H7 (cell line): Measurements from ENCODE around the gene DLX4. TPM values are rescaled to one million over a fixed set of nuclear protein-coding genes. Genes with fewer than 3 reads are reported as not detected.
A peak's percentile ranks its signal among the peaks of the same experiment; 100 is the strongest.

ENCODE experiments used
- DNase-seq: peaks from one replicate; pipeline ENCODE4 v3.0.0; 2012
- H3K27me3 ChIP-seq: 2 replicates; pipeline ENCODE4 v1.6.0; 2011; ENCODE audit warnings: mild to moderate bottlenecking, low read length; ENCODE audit not compliant: control insufficient read depth, insufficient read depth
- H3K36me3 ChIP-seq: replicated peaks from 2 replicates; pipeline ENCODE4 v1.5.1; 2011; ENCODE audit warnings: low read length; ENCODE audit not compliant: control insufficient read depth, insufficient read depth
- H3K4me3 ChIP-seq: 2 replicates; pipeline ENCODE4 v1.5.1; 2011; ENCODE audit warnings: low read depth, mild to moderate bottlenecking, control low read depth, low read length, moderate library complexity; ENCODE audit not compliant: insufficient read depth
- total RNA-seq: library from RNA; depleted of rRNA; stranded (reverse); fragments of >200 nt; shearing (Covaris generic); gene quantifications from 2 replicates; pipeline ENCODE4 v1.2.3, GENCODE V29; 2014

Gene DLX4
- total RNA-seq, 1 experiment from 2014 or later = 1.0 TPM

GRCh38 chr17:49984283-49984682 lies 15.3 kb downstream of the DLX4 start:
- Histone ChIP-seq H3K27me3 (peaks cover 45% of the 10 kb centered on the region), H3K36me3 (no peaks in the 10 kb centered on the region), H3K4me3 (no peak overlapping the region)
- DNase-seq = peak; percentile 67

- DNase-seq = no peak
- Histone ChIP-seq H3K36me3 (no peaks in the 10 kb centered on the region), H3K27me3 (peaks cover 47% of the 10 kb centered on the region), H3K4me3 (no peak overlapping the region)
Measured at GRCh38 chr17:49984776-49985175, 15.8 kb downstream of the DLX4 start.

GRCh38 chr17:49985310-49985990 lies 16.5 kb downstream of the DLX4 start:
- H3K36me3 ChIP-seq = no peaks in the 10 kb centered on the region
- H3K4me3 ChIP-seq = no peak overlapping the region
- H3K27me3 ChIP-seq = peaks cover 49% of the 10 kb centered on the region
- DNase-seq = peak; percentile 16

GRCh38 chr17:49986396-49987289 lies 17.7 kb downstream of the DLX4 start:
- Histone ChIP-seq H3K4me3 (no peak overlapping the region), H3K36me3 (no peaks in the 10 kb centered on the region), H3K27me3 (peaks cover 61% of the 10 kb centered on the region)

GRCh38 chr17:49987290-49987585 lies 18.2 kb downstream of the DLX4 start:
- DNase-seq = peak; percentile 37
- H3K36me3 ChIP-seq = no peaks in the 10 kb centered on the region
- no peak overlapping the region for H3K4me3 ChIP-seq
- peaks cover 64% of the 10 kb centered on the region for H3K27me3 ChIP-seq

More at GRCh38 chr17:49986396-49987289, 17.7 kb downstream of the DLX4 start:
- peak; percentile 18 for DNase-seq

- DNase-seq = peak; percentile 77
- peaks cover 68% of the 10 kb centered on the region for H3K27me3 ChIP-seq
- H3K36me3 ChIP-seq = no peaks in the 10 kb centered on the region
- no peak overlapping the region for H3K4me3 ChIP-seq
Measured at GRCh38 chr17:49987681-49988441, 18.9 kb downstream of the DLX4 start.

GRCh38 chr17:49989518-49989880 lies 20.5 kb downstream of the DLX4 start:
- H3K4me3 ChIP-seq = no peak overlapping the region
- no peaks in the 10 kb centered on the region for H3K36me3 ChIP-seq
- H3K27me3 ChIP-seq = peaks cover 84% of the 10 kb centered on the region
- peak; percentile 32 for DNase-seq

- no peak overlapping the region for H3K4me3 ChIP-seq
- no peaks in the 10 kb centered on the region for H3K36me3 ChIP-seq
- H3K27me3 ChIP-seq = peaks cover 92% of the 10 kb centered on the region
- peak; percentile 23 for DNase-seq
Measured at GRCh38 chr17:49990331-49990730, 21.3 kb downstream of the DLX4 start.

GRCh38 chr17:49990921-49991320 lies 21.9 kb downstream of the DLX4 start:
- peak; percentile 24 for DNase-seq
- peaks cover 94% of the 10 kb centered on the region for H3K27me3 ChIP-seq
- no peaks in the 10 kb centered on the region for H3K36me3 ChIP-seq
- H3K4me3 ChIP-seq = no peak overlapping the region

GRCh38 chr17:49991409-49991808 lies 22.4 kb downstream of the DLX4 start:
- peaks cover 95% of the 10 kb centered on the region for H3K27me3 ChIP-seq
- H3K36me3 ChIP-seq = no peaks in the 10 kb centered on the region
- peak; percentile 29 for DNase-seq
- no peak overlapping the region for H3K4me3 ChIP-seq

GRCh38 chr17:49992191-49992932 lies 23.4 kb downstream of the DLX4 start:
- peak; percentile 48 for DNase-seq
- H3K4me3 ChIP-seq = no peak overlapping the region
- H3K36me3 ChIP-seq = no peaks in the 10 kb centered on the region
- peaks cover 95% of the 10 kb centered on the region for H3K27me3 ChIP-seq

GRCh38 chr17:49992933-49993422 lies 24.0 kb downstream of the DLX4 start:
- DNase-seq = no peak
- Histone ChIP-seq H3K27me3 (peaks cover 96% of the 10 kb centered on the region), H3K36me3 (no peaks in the 10 kb centered on the region), H3K4me3 (peak overlapping the region; percentile 42)

GRCh38 chr17:49993423-49994060 lies 24.6 kb downstream of the DLX4 start:
- H3K27me3 ChIP-seq = peaks cover 94% of the 10 kb centered on the region
- no peaks in the 10 kb centered on the region for H3K36me3 ChIP-seq
- peak overlapping the region; percentile 42 for H3K4me3 ChIP-seq
- DNase-seq = peak; percentile 87
